IMR-90 (cell line): Measurements from ENCODE around the gene XRCC3.

ENCODE experiments used
- BHLHE40 ChIP-seq: fragments of 150-350 bp; IDR thresholded peaks from 2 replicates; pipeline ENCODE4 v1.6.1; 2016; ENCODE audit warnings: mild to moderate bottlenecking, low read depth, low read length
- CEBPB ChIP-seq: IDR thresholded peaks from 2 replicates; pipeline ENCODE4 v1.6.1; 2012; ENCODE audit warnings: low read depth, low read length, improper control_type of control experiment
- CHD1 ChIP-seq: IDR thresholded peaks from 2 replicates; pipeline ENCODE4 v1.6.1; 2012; ENCODE audit warnings: low read depth, low read length, improper control_type of control experiment
- FOS ChIP-seq: fragments of 150-350 bp; IDR thresholded peaks from 2 replicates; pipeline ENCODE4 v1.6.1; 2016; ENCODE audit warnings: low read depth, low read length
- MAZ ChIP-seq: IDR thresholded peaks from 2 replicates; pipeline ENCODE4 v1.6.1; 2012; ENCODE audit warnings: low read depth, mild to moderate bottlenecking, low read length, improper control_type of control experiment, moderate library complexity, borderline replicate concordance
- MXI1 ChIP-seq: IDR thresholded peaks from 2 replicates; pipeline ENCODE4 v1.6.1; 2012; ENCODE audit warnings: low read depth, mild to moderate bottlenecking, low read length, moderate library complexity, borderline replicate concordance
- POLR2A ChIP-seq: IDR thresholded peaks from 2 replicates; pipeline ENCODE4 v1.6.1; 2012; ENCODE audit warnings: mild to moderate bottlenecking, low read depth, low read length
- RCOR1 ChIP-seq: IDR thresholded peaks from 2 replicates; pipeline ENCODE4 v1.6.1; 2012; ENCODE audit warnings: mild to moderate bottlenecking, low read length, improper control_type of control experiment; ENCODE audit not compliant: insufficient replicate concordance
- RFX5 ChIP-seq: IDR thresholded peaks from 2 replicates; pipeline ENCODE4 v1.8.0; 2012; ENCODE audit warnings: low read depth, mild to moderate bottlenecking, low read length, moderate library complexity
- SMC3 ChIP-seq: fragments of 150-350 bp; IDR thresholded peaks from 2 replicates; pipeline ENCODE4 v1.6.1; 2016; ENCODE audit warnings: low read depth, mild to moderate bottlenecking, antibody characterized with exemption, low read length, moderate library complexity
- TF ChIP-seq, protein P1 (sequence below): conservative IDR thresholded peaks from 2 replicates; pipeline ENCODE4 v1.5.1; 2012; ENCODE audit warnings: mild to moderate bottlenecking, low read depth, low read length, improper control_type of control experiment
- TF ChIP-seq, protein P2 (sequence below): fragments of 150-350 bp; IDR thresholded peaks from 2 replicates; pipeline ENCODE4 v1.6.1; 2016; ENCODE audit warnings: low read depth, mild to moderate bottlenecking, low read length, moderate library complexity, borderline replicate concordance

DNA sequence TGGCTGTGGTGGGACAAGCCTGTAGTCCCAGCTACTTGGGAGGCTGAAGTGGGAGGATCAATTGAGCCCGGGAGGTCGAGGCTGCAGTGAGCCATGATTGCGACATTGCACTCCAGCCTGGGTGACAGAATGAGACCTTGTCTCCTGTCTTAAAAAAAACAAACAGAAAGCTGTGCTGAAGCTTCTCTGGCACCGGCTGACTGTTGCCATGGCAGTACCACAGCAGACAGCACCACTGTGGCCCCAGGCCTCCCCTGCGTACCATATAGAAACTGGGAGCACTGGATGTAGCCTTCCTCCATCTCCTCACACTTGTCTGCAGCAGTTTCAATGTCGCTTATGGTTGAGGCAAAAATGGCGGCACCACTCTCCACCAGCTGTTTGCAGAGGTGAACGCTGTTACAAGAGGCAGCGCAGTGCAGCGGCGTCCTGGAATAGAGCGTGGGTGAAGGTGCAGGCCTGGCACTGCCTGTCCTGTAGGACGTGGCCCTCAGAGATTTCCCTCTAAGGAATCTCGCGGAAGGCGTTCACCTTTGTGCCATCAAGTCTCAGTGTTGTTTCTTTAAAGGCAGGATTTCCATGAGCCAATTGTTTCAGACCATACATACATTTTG lies 22.3 kb upstream of the XRCC3 start:
- no peak for TF ChIP-seq MAZ
- TF ChIP-seq, protein P1, sequence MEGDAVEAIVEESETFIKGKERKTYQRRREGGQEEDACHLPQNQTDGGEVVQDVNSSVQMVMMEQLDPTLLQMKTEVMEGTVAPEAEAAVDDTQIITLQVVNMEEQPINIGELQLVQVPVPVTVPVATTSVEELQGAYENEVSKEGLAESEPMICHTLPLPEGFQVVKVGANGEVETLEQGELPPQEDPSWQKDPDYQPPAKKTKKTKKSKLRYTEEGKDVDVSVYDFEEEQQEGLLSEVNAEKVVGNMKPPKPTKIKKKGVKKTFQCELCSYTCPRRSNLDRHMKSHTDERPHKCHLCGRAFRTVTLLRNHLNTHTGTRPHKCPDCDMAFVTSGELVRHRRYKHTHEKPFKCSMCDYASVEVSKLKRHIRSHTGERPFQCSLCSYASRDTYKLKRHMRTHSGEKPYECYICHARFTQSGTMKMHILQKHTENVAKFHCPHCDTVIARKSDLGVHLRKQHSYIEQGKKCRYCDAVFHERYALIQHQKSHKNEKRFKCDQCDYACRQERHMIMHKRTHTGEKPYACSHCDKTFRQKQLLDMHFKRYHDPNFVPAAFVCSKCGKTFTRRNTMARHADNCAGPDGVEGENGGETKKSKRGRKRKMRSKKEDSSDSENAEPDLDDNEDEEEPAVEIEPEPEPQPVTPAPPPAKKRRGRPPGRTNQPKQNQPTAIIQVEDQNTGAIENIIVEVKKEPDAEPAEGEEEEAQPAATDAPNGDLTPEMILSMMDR, result no peak
- TF ChIP-seq POLR2A, result no peak
- no peak for TF ChIP-seq SMC3
- TF ChIP-seq CEBPB, result peak; percentile 76
- TF ChIP-seq RCOR1, result no peak
- no peak for TF ChIP-seq BHLHE40
- no peak for TF ChIP-seq RFX5
- no peak for TF ChIP-seq FOS
- TF ChIP-seq, protein P2, sequence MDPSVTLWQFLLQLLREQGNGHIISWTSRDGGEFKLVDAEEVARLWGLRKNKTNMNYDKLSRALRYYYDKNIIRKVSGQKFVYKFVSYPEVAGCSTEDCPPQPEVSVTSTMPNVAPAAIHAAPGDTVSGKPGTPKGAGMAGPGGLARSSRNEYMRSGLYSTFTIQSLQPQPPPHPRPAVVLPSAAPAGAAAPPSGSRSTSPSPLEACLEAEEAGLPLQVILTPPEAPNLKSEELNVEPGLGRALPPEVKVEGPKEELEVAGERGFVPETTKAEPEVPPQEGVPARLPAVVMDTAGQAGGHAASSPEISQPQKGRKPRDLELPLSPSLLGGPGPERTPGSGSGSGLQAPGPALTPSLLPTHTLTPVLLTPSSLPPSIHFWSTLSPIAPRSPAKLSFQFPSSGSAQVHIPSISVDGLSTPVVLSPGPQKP, result no peak
- TF ChIP-seq MXI1, result no peak
- no peak for TF ChIP-seq CHD1
